ENCODE data around the gene JMJD6. TPM values are rescaled to one million over a fixed set of nuclear protein-coding genes. Genes with fewer than 3 reads are reported as not detected.

JMJD6 gene
- 10 to 100 TPM; 21.2 to 54.3 (median 38.6) TPM for total RNA-seq
- 10 to 100 TPM; 21.4 to 37.3 (median 32.7) TPM for polyA plus RNA-seq
- long read RNA-seq, donor 1, transcript JMJD6-202 (6 exons, 1,603 nt), result major isoform, 5 of 35 reads
- long read RNA-seq, donor 1, partial matches to known transcripts, result 20 of 35 reads
- long read RNA-seq, donor 1, other reads (novel, unspliced or antisense), result 6 of 35 reads
- long read RNA-seq, donor 2, transcript JMJD6-202 (6 exons, 1,603 nt), result major isoform, 6 of 38 reads
- long read RNA-seq, donor 2, partial matches to known transcripts, result 16 of 38 reads
- long read RNA-seq, donor 2, other reads (novel, unspliced or antisense), result 15 of 38 reads

DNA sequence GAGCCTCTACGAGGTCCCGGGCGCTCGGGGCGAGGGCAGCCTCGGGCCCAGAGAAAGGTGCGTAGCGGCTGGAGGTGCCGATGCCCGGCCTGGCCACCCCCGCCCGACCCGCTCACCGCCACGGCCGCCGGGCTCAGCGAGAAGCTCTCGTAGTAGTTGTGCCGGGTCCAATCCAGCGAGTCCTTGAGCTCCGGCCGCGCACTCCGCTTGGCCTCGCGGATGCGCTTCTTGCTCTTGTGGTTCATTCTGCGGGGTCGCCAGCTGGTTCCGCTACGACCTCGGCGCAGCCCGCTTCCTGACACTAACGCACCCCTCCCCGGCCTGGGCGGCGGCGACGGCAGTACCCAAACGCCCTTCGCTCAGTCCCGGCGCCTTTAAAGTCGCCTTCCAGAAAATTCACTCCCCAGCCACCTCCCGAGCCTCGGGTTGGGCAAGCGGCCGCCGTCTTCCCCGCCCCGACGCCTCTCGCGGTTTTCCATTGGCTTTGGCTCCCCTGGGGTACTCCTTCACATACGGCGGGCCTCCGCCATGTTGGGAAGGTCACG lies at the start of gene JMJD6:
Gene JMJD6, minus strand, starts transcription at position 376 of the 545 bp plus-strand sequence. Its CDS starts 131 bp downstream, at position 245.
- no peaks in the 10 kb centered on the region for H3K27me3 ChIP-seq (replicated peaks in 1 of 7)
- H3K4me3 ChIP-seq, result peak within 1 kb of the TSS; percentile 59 to 98 (median 88)
- TF ChIP-seq, protein P1, sequence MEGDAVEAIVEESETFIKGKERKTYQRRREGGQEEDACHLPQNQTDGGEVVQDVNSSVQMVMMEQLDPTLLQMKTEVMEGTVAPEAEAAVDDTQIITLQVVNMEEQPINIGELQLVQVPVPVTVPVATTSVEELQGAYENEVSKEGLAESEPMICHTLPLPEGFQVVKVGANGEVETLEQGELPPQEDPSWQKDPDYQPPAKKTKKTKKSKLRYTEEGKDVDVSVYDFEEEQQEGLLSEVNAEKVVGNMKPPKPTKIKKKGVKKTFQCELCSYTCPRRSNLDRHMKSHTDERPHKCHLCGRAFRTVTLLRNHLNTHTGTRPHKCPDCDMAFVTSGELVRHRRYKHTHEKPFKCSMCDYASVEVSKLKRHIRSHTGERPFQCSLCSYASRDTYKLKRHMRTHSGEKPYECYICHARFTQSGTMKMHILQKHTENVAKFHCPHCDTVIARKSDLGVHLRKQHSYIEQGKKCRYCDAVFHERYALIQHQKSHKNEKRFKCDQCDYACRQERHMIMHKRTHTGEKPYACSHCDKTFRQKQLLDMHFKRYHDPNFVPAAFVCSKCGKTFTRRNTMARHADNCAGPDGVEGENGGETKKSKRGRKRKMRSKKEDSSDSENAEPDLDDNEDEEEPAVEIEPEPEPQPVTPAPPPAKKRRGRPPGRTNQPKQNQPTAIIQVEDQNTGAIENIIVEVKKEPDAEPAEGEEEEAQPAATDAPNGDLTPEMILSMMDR (IDR thresholded peaks at IDR 0.05 in 8 of 11, conservative IDR thresholded peaks at IDR 0.05 in 3 of 11), result no peak
- peak in 2 of 3 donors; percentile 73 to 82 for TF ChIP-seq POLR2A (IDR thresholded peaks at IDR 0.05)
- TF ChIP-seq POLR2AphosphoS5 (IDR thresholded peaks at IDR 0.05), result peak; percentile 95 to 97 (median 97)
- H3K36me3 ChIP-seq, result peaks cover 0 to 71% (median 48%) of the 10 kb centered on the region in 6 donors
- DNase-seq, result peak; percentile 98
- peaks cover 35 to 86% (median 75%) of the 10 kb centered on the region in 6 donors for H3K4me1 ChIP-seq
- H3K27ac ChIP-seq, result peak within 1 kb of the TSS; percentile 93 to 100 (median 100)
- intact Hi-C loops (cut with DNase I; ENCODE audit: low total_unique reads), result no loop called here
- WGBS, 5 donors, result 0 to 1% (median 0%) methylated on average over 32 to 60 of the region's 60 CpGs; no CpG with 5 or more reads in 1 of the 5 donors
- H3K9me3 ChIP-seq, result no peaks in the 10 kb centered on the region

DNA sequence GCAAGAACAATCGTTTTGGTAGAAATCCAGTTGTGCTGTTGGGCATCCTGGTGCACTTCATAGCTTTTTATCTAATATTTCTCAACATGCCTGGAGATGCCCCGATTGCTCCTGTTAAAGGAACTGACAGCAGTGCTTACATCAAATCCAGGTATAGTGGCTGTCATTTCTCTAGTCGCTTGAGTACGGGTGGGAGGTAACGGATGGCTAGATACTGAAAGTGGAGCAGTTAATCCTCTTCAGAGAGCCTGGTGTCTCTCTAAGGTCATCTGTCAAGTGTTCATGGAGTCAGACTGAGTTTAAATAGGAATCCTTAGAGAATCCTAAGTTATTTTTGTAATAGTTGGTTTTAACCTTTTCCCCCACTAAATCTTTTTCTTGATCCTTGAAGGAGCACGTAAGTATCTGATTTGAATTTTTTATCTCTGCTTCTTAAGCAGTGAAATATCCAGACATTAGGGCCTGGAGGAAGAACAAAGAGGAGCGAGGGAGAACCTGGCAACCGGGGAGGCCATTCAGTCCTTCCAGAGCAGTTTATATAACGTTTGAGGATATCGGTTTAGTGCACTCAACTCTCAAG lies 48.7 kb upstream of the JMJD6 start:
- intact Hi-C loops (cut with DNase I; ENCODE audit: low total_unique reads), result no loop called here
- Histone ChIP-seq H3K4me3 (no peak overlapping the region), H3K27ac (no peak overlapping the region), H3K9me3 (no peaks in the 10 kb centered on the region), H3K4me1 (peaks cover 0 to 16% (median 11%) of the 10 kb centered on the region in 6 donors), H3K36me3 (peaks cover 3 to 100% (median 58%) of the 10 kb centered on the region in 6 donors), H3K27me3 (replicated peaks in 1 of 7) (no peaks in the 10 kb centered on the region)
- no peak for TF ChIP-seq POLR2AphosphoS5 (IDR thresholded peaks at IDR 0.05)
- 92 to 95% (median 93%) methylated on average over 10 of the region's 10 CpGs for WGBS, 5 donors
- DNase-seq, result no peak

DNA sequence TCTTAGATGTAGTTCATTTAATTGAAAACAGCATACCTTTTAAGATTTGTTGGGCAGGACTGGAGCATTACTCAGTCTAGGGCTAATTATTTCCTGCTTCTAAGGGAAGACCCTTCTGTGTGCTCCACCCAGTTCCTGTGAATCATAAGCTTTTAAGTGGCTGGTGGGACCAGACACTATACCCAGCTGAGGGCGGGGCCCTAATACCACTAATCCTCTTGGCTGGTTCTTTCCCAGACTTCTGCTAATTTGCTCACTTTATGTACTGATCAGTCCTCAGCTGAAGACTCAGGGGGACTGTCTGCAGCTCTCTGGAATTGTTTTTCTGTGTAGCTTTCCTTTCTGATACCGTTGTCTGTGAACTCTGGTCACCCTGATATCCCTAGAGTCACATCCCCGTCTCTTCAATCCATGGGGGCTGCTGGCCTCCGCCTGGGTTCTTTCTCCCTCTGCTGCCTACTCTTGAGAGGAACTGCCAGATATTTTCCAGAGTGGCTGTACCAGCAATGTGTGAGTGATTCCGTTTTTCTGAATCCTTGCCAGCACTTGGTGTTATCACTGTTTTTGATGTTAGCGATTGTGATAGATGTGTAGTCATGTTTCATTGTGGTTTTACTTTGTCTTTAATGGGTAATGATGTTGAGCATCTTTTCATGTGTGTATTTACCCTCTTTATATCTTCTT lies 46.6 kb upstream of the JMJD6 start:
- TF ChIP-seq POLR2AphosphoS5 (IDR thresholded peaks at IDR 0.05) (peak in 1 of 3 donors; percentile 10), POLR2A (IDR thresholded peaks at IDR 0.05) (no peak)
- H3K36me3 ChIP-seq, result peaks cover 3 to 100% (median 58%) of the 10 kb centered on the region in 6 donors

GRCh38 chr17:76758570-76758969 lies 32.2 kb upstream of the JMJD6 start:
- TF ChIP-seq, protein P1 (IDR thresholded peaks at IDR 0.05 in 8 of 11, conservative IDR thresholded peaks at IDR 0.05 in 3 of 11), result no peak
- TF ChIP-seq POLR2AphosphoS5 (IDR thresholded peaks at IDR 0.05) (no peak), POLR2A (IDR thresholded peaks at IDR 0.05) (no peak)
- H3K27ac ChIP-seq, result no peak overlapping the region
- peaks cover 0 to 7% (median 0%) of the 10 kb centered on the region in 6 donors for H3K4me1 ChIP-seq
- H3K9me3 ChIP-seq, result no peaks in the 10 kb centered on the region
- 93 to 98% (median 95%) methylated on average over 3 of the region's 3 CpGs for WGBS, 5 donors
- intact Hi-C loops (cut with DNase I; ENCODE audit: low total_unique reads), result no loop called here
- H3K36me3 ChIP-seq, result peaks cover 0 to 96% (median 26%) of the 10 kb centered on the region in 6 donors
- DNase-seq, result no peak
- no peaks in the 10 kb centered on the region for H3K27me3 ChIP-seq (replicated peaks in 1 of 7)
- H3K4me3 ChIP-seq, result no peak overlapping the region

More for the DNA sequence above, 46.6 kb upstream of the JMJD6 start:
- Histone ChIP-seq H3K4me3 (no peak overlapping the region), H3K27me3 (replicated peaks in 1 of 7) (no peaks in the 10 kb centered on the region), H3K9me3 (no peaks in the 10 kb centered on the region), H3K27ac (peak overlapping the region in 6 of 8 donors; percentile 53 to 70 (median 60)), H3K4me1 (peaks cover 0 to 16% (median 11%) of the 10 kb centered on the region in 6 donors)
- 61 to 81% (median 65%) methylated on average over 6 of the region's 6 CpGs for WGBS, 5 donors
- intact Hi-C loops (cut with DNase I; ENCODE audit: low total_unique reads), result no loop called here
- no peak for DNase-seq
